ENCODE measurements around the gene ROS1.

ROS1 gene

GRCh38 chr6:117306227-117306790 is 119.4 kb downstream of the ROS1 start:
- no peak for DNase-seq

DNA sequence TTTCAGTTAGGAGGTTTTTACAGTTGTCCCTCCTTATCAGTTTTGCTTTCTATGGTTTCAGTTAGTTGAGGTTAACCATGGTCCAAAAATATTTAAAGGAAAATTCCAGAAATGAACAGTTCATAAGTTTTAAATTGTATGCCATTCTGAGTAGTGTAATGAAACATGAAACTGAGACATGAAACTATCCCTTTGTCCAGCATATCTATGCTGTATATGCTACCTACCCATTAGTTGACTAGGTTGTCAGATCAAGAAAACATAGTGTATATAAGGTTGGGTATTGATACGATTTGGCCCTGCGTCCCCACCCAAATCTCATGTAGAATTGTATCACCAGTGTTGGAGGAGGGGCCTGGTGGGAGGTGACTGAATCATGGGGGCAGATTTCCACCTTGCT is 121.3 kb downstream of the ROS1 start:
- DNase-seq, result no peak

- DNase-seq, result no peak
Observed at GRCh38 chr6:117303323-117303722, 122.4 kb downstream of the ROS1 start.

- no peak for DNase-seq
Observed at GRCh38 chr6:117298941-117299340, 126.8 kb downstream of the ROS1 start.

GRCh38 chr6:117290173-117290846 is 135.4 kb downstream of the ROS1 start:
- DNase-seq, result no peak

GRCh38 chr6:117288083-117288715 is 137.5 kb downstream of the ROS1 start:
- no peak for DNase-seq

DNA sequence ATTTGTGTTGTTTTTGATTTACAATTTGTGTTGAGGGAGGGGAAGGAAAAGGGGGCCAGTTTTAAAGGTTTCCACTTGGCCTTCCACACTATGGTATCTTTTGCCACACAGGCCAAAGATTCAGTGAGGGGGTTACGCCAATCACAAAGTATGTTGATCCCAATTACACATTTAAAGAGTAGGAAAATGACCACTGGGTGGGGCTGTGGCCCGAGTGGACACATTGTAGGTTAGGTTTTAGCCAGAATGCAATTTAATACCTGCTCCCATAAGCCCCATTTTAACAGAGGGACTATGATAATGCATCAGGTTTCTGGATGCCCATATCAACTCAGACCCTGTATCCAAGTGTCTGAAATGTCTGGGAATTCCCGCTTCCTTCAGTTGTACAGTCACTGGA is 144.8 kb downstream of the ROS1 start:
- DNase-seq, result no peak

DNA sequence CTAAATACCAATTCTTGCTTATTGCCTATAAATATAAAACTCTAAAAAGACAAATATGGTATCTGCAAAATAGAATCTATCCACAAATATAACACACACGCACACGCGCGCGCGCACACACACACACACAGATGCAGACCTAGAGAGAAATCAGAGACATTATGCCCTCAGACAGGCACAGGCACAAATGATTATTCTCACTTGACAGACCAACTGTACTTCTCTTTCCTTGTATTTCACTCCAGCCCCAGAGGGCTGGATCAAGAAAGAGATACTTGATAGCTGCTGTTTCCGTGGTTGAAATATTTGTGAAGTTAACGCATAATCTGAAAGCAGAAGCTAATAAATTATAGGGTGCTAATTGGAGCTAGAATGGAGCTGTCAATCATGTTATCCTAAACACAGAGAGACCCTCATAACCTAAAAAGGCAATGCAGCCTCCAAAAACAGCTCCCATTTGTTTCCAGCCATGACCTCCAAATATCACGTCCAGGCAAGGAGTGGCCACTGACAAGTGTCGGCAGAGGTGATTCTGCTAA is 148.9 kb downstream of the ROS1 start:
- no peak for DNase-seq

- no peak for DNase-seq
Observed at GRCh38 chr6:117275711-117276110, 150.0 kb downstream of the ROS1 start.

GRCh38 chr6:117275205-117275604 is 150.5 kb downstream of the ROS1 start:
- no peak for DNase-seq

GRCh38 chr6:117272891-117273290 is 152.9 kb downstream of the ROS1 start:
- DNase-seq, result no peak

DNA sequence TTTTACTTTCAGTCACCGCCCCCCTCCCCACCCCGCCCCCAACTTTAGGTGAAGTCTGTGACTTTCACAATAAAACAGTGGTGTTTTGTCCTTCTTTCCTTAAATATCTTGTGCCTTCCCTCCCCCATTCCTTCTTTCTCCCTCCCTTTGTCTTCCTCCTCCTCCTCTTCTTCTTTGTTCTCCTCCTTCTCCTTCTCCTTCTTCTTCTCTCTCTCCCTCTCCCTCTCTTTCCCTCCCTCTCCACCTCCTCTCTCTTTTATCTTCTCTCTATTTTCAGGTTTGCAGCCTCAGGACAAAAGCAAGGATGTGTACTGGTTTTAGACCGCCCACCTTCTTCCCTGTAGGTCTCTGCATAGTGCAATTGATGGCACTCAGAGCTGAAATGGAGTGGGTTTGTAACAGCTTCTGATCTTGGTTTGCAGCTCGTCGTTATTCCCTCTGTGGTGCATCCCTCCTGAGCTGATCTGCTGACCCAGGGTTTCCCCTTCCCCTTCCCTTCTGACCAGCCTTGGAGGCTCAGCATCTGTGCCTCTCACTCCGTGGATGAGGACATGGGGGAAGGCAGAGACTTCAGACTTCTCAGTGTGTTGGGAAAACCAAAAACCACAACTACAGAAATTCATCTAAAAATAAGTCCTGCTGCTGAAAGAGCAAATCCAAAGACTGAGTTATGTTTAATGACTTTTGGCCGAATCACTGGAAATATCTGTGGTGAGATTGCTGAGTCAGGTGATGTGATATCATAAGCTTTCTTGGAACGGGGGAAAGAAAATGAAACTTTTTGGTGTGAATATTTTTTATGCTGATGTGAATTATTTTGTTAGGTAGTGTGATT is 153.5 kb downstream of the ROS1 start:
- DNase-seq, result no peak

DNA sequence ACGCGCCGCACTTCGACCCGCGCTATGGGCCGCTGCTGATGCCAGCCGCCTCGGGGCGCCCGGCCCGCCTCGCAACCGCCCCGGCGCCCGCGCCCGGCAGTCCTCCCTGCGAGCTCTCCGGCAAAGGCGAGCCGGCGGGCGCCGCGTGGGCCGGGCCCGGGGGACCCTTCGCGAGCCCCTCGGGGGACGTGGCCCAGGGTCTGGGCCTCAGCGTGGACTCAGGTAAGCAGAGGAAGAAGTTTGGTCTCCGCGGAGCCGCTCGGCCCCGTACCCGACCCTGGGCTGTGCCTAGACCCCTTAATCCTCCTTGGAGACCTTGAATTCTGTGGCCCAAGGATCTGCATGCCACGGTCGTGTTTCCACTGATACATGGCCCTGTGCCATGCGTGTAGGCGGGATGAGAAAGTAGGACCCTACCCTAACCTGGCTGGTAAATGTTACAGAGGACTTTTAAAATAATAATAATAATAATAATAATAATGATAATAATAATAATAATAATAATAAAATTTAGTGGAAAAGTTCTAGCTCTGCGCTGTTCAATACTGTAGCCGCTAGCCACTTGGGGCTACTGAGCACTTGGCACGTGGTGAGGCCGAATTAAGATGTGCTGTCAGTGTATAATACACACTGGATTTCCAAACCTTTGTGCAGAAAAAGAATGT is 154.8 kb downstream of the ROS1 start:
- no peak for DNase-seq

DNA sequence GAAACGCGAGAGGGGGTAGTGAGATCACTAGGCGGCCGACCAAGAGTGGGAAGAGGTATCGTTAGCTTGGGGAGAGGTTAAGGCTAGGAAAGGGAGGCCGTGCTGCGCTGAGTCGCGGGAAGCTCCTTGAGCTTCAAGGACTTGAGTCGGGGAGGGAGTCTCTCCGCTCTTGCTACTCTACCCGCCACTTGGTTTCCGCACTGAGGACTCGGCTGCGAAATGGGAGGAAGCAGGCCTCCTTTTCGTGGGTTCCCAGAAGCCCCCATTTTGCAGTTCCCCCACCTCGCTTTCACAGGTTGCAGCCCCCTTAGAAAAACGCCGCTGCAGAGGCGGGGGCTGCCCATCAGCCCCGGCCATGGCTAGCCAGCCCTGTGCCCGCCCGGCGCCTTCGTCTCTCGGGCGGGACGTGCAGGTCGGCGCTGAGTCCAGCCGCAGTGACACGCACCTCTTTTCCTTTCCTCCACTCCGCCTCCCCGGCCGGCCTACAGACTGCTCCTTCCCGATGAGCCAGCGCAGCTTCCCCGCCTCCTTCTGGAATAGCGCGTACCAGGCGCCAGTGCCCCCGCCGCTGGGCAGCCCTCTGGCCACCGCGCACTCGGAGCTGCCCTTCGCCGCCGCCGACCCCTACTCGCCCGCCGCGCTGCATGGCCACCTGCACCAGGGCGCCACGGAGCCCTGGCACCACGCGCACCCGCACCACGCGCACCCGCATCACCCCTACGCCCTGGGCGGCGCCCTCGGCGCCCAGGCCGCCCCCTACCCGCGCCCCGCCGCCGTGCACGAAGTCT is 155.5 kb downstream of the ROS1 start:
- DNase-seq, result no peak

DNA sequence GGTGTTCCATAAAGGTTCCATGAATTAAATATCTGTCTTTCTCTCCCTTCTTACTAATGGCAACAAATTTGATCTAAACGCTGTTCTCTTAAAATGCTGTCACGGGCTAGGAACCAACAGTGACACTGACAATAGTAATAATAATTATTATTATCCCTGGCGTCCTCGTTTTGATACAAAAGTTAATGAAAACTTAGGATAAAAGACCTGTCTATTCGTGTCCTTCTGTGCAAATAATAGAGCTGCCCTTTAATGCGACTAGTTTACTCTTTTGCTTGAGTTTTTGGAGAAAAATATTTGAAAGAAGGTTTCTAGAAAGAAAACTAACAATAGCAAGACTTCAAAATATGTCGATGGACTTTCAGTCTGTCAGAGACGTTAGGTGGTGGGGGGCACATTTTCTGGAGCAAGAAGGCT is 156.1 kb downstream of the ROS1 start:
- DNase-seq, result no peak

DNA sequence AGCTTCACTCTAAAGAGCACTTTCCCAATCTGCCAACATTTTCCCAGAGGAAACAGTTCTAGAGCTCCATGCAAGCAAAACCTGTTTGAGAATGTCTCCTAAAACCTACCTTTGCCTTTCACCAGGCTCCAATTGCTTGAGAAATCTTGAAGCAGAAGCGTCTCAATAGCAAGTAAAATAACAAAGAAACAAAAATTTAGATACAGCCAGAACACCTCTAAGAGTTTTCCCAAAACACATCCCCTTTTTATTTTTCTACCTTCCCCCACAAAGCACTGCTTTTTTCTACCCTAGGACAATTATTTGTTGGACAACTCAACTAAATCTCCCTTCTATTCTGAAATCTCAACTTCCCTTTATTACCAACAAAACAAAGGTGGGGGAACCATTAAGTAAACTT is 156.8 kb downstream of the ROS1 start:
- no peak for DNase-seq

GRCh38 chr6:117267766-117268534 is 157.8 kb downstream of the ROS1 start:
- DNase-seq, result no peak

GRCh38 chr6:117267054-117267347 is 158.7 kb downstream of the ROS1 start:
- DNase-seq, result no peak

DNA sequence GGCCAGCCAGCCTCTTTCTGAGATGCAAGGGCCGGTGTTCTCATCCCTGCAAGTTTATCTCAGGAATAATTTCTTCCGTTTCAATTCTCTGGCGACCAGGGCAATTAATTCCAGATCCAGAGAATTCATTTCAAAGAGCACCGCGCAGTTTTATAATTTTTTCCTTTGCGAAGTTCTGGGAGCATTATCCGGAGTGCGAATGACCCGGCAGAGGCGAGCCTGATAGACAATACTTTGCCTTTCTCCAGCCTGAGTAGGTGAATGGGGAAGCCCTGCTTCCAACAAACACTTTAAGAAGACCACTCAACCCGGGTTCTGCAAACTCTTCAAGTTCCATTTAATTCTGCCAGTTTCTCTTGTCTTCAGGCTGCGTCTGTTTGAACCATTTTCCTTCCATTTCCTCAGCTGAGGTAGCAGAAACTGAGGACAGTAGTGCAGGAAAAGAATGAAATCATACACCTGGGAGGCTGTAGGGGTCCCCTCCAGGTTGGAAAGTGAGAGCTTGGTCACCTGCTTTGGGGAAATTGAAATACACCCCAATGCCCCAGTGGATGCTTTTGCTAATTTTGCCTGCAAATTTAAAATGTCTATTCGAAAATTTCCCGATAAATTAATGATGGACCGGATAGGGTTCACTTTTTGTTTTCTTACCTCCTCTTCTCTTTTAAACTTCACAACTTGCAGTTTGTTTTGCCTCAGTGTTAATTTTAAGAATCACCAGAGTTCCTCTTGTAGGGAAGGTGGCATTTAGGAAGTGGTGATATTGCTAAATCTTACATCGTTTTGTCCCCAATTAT is 159.3 kb downstream of the ROS1 start:
- DNase-seq, result no peak
